ENCODE results near the gene EXOC3L4.
"Not testable (repeated sequence)": the region's sequence is repeated elsewhere in the genome, so short reads cannot be mapped to it uniquely, and the experiment has no call there.

Gene EXOC3L4

GRCh38 chr14:103112400-103113243 is 18.1 kb downstream of the EXOC3L4 start:
- Histone ChIP-seq H3K4me3 (ENCODE audit: severe bottlenecking) (no peak overlapping the region), H3K4me1 (ENCODE audit: insufficient read depth, poor library complexity, severe bottlenecking) (peaks cover 24% of the 10 kb centered on the region), H3K9me3 (ENCODE audit: severe bottlenecking) (no peaks in the 10 kb centered on the region), H3K36me3 (ENCODE audit: low read depth) (no peaks in the 10 kb centered on the region), H3K27me3 (ENCODE audit: insufficient read depth, poor library complexity, severe bottlenecking) (no peaks in the 10 kb centered on the region), H3K27ac (ENCODE audit: poor library complexity, severe bottlenecking) (no peak overlapping the region)
- no peak for ATAC-seq (ENCODE audit: low read depth)
- TF ChIP-seq, protein P1, sequence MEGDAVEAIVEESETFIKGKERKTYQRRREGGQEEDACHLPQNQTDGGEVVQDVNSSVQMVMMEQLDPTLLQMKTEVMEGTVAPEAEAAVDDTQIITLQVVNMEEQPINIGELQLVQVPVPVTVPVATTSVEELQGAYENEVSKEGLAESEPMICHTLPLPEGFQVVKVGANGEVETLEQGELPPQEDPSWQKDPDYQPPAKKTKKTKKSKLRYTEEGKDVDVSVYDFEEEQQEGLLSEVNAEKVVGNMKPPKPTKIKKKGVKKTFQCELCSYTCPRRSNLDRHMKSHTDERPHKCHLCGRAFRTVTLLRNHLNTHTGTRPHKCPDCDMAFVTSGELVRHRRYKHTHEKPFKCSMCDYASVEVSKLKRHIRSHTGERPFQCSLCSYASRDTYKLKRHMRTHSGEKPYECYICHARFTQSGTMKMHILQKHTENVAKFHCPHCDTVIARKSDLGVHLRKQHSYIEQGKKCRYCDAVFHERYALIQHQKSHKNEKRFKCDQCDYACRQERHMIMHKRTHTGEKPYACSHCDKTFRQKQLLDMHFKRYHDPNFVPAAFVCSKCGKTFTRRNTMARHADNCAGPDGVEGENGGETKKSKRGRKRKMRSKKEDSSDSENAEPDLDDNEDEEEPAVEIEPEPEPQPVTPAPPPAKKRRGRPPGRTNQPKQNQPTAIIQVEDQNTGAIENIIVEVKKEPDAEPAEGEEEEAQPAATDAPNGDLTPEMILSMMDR (IDR thresholded peaks at IDR 0.05; ENCODE audit: poor library complexity, severe bottlenecking): no peak
- DNase-seq (ENCODE audit: low spot score): no peak

DNA sequence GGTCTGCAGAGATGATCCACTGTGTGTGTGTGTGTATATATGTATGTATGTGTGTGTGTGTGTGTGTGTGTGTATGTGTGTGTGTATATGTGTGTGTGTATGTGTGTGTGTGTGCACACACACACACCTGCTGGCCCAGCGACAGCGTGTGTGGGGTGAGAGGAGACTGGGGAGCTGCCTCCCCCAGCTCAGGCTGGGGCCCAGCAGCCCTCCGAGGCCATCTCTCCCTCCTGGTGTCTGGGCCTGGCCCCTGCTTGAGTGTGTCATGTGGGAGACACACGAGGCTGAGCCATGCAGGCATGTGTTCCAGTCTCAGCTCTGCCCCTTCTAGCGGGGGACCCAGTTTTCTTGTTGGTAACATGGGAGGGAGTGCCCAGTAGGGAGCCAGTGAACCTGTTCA is 18.8 kb downstream of the EXOC3L4 start:
- Histone ChIP-seq H3K36me3 (ENCODE audit: low read depth) (no peaks in the 10 kb centered on the region), H3K4me3 (ENCODE audit: severe bottlenecking) (no peak overlapping the region), H3K9me3 (ENCODE audit: severe bottlenecking) (no peaks in the 10 kb centered on the region), H3K27ac (ENCODE audit: poor library complexity, severe bottlenecking) (no peak overlapping the region), H3K4me1 (ENCODE audit: insufficient read depth, poor library complexity, severe bottlenecking) (peaks cover 24% of the 10 kb centered on the region), H3K27me3 (ENCODE audit: insufficient read depth, poor library complexity, severe bottlenecking) (no peaks in the 10 kb centered on the region)
- DNase-seq (ENCODE audit: low spot score): no peak
- TF ChIP-seq, protein P1 (IDR thresholded peaks at IDR 0.05; ENCODE audit: poor library complexity, severe bottlenecking): no peak
- no peak for ATAC-seq (ENCODE audit: low read depth)

DNA sequence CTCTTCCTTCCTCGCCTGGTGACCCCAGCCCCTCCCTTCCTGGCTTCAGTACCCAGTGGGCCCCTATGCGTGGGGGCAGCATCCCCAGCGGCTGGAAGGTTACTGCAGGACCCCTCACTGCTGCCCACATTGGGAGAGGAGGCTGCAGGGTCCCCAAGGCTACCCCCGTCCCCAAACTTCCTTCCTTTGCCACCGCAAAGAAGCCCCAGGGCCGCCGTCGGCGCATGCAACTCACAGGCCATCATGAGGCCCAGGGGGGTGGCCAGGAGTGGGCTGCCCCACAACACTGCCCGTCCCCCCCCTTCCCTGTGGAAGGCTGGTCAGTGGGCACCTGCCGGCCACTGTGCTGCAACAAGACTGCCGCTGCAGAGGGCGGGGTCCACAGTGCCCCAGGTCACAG is 19.2 kb downstream of the EXOC3L4 start:
- Histone ChIP-seq H3K4me3 (ENCODE audit: severe bottlenecking) (no peak overlapping the region), H3K27me3 (ENCODE audit: insufficient read depth, poor library complexity, severe bottlenecking) (no peaks in the 10 kb centered on the region), H3K27ac (ENCODE audit: poor library complexity, severe bottlenecking) (no peak overlapping the region), H3K4me1 (ENCODE audit: insufficient read depth, poor library complexity, severe bottlenecking) (peaks cover 20% of the 10 kb centered on the region), H3K9me3 (ENCODE audit: severe bottlenecking) (no peaks in the 10 kb centered on the region), H3K36me3 (ENCODE audit: low read depth) (no peaks in the 10 kb centered on the region)
- DNase-seq (ENCODE audit: low spot score): no peak
- ATAC-seq (ENCODE audit: low read depth): no peak
- TF ChIP-seq, protein P1 (IDR thresholded peaks at IDR 0.05; ENCODE audit: poor library complexity, severe bottlenecking): no peak

GRCh38 chr14:103115086-103115679 is 20.7 kb downstream of the EXOC3L4 start:
- DNase-seq (ENCODE audit: low spot score); H3K27ac ChIP-seq (ENCODE audit: poor library complexity, severe bottlenecking); H3K27me3 ChIP-seq (ENCODE audit: insufficient read depth, poor library complexity, severe bottlenecking); H3K9me3 ChIP-seq (ENCODE audit: severe bottlenecking); ATAC-seq (ENCODE audit: low read depth); H3K4me3 ChIP-seq (ENCODE audit: severe bottlenecking); H3K36me3 ChIP-seq (ENCODE audit: low read depth): not testable (repeated sequence)
- peaks cover 12% of the 10 kb centered on the region for H3K4me1 ChIP-seq (ENCODE audit: insufficient read depth, poor library complexity, severe bottlenecking)

DNA sequence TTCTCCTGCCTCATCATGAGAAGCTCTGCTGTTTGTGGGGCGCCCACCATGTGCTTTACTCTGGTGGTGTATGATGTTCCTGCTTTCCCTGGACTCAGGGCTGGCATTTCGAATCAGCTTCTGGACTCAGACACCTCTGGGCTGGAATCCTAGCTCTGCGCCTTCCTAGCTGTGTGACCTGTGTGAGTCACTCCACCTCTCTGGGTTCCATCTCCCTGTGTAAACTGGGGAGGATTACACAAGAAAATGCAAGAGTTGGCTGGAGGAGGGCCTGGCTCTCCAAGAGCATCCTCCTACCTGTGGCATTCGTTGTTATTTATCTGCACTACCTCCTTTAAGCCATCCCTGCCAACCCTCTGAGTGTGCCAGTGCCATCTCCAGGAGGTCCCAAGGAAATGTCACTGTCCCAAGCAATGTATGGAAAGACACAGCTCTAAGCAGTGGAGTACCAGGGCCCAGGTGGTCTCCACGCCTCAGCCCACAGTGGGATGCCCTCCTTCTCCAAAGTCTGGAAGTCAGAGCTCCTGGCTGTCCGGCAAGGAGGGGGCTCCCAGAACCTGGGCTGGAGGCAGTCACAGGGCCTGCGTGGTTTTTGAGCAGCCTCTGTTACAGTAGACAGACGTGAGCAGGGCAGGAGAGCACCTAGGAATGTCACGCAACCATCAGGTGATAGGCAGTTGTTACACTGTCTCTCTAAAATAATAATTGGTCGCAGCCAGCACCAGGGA is 21.5 kb downstream of the EXOC3L4 start:
- Histone ChIP-seq H3K27me3 (ENCODE audit: insufficient read depth, poor library complexity, severe bottlenecking) (no peaks in the 10 kb centered on the region), H3K4me1 (ENCODE audit: insufficient read depth, poor library complexity, severe bottlenecking) (peaks cover 4% of the 10 kb centered on the region), H3K9me3 (ENCODE audit: severe bottlenecking) (no peaks in the 10 kb centered on the region), H3K27ac (ENCODE audit: poor library complexity, severe bottlenecking) (no peak overlapping the region), H3K36me3 (ENCODE audit: low read depth) (no peaks in the 10 kb centered on the region), H3K4me3 (ENCODE audit: severe bottlenecking) (no peak overlapping the region)
- TF ChIP-seq, protein P1 (IDR thresholded peaks at IDR 0.05; ENCODE audit: poor library complexity, severe bottlenecking): no peak
- peak; percentile 70 for ATAC-seq (ENCODE audit: low read depth)
- DNase-seq (ENCODE audit: low spot score): no peak
